ENCODE measurements around the gene RPN2.

RPN2 gene

DNA sequence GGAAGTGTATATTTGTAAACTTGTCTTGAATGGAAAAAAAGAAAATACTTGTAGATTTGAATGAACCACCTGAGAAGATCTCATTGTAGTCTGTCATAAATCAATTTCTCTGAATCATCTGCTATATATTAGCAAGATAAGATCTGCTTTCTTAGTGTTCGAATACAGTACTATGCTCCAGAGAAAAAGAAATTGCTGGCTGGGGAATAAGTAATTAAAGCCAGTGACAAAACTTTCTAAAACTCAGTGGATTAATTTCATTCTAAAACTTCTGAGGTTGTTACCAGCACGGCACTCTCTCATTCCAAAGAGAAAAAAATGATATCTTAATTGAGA, 22.7 kb downstream of the RPN2 start:
- no peak overlapping the region for H3K9ac ChIP-seq (ENCODE audit: low read length)

DNA sequence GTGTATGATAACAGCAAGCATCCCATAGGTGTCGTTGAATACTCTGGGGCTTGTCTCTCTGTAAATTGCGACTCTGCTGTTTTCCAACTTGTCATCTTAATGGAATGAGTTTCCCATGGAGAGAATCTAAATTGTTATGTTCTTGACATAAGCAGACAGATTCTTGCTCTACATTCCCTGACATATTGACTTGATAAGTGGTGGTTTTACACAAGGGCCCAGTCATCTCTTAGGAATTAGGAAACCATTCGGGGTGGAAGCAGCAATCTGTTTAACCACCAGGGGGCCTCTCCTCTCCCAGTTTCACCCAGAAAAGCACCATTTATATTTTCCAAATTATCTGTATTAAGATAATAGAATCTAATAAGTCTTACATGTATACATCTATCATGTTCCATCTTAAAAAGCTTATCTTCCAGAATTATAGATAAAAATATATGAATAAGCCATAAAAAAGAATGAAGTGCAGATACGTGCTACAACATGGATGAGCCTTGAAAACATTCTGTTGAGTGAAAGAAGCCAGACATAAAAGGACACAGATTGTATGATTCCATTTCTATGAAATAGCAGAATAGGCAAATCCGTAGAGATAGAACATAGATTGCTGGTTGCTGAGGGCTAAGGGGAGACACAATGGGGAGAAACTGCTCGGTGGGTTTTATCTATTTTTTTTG, 23.3 kb downstream of the RPN2 start:
- H3K4me1 ChIP-seq (ENCODE audit: control insufficient read depth, low read depth, low read length), result no peaks in the 10 kb centered on the region
- peaks cover 87% of the 10 kb centered on the region for H3K36me3 ChIP-seq (ENCODE audit: control insufficient read depth, low read depth, low read length)
- H3K9me3 ChIP-seq (ENCODE audit: control insufficient read depth, low read depth, low read length), result no peaks in the 10 kb centered on the region
- no peak overlapping the region for H3K4me3 ChIP-seq (ENCODE audit: low read length)
- no peak overlapping the region for H3K9ac ChIP-seq (ENCODE audit: low read length)
- no peak overlapping the region for H3K27ac ChIP-seq (ENCODE audit: low read length)
- no peaks in the 10 kb centered on the region for H3K27me3 ChIP-seq (ENCODE audit: control insufficient read depth, insufficient read depth, low read length)

More for the DNA sequence above, 22.7 kb downstream of the RPN2 start:
- Histone ChIP-seq H3K27ac (ENCODE audit: low read length) (no peak overlapping the region), H3K27me3 (ENCODE audit: control insufficient read depth, insufficient read depth, low read length) (no peaks in the 10 kb centered on the region), H3K36me3 (ENCODE audit: control insufficient read depth, low read depth, low read length) (peaks cover 83% of the 10 kb centered on the region), H3K4me1 (ENCODE audit: control insufficient read depth, low read depth, low read length) (no peaks in the 10 kb centered on the region), H3K9me3 (ENCODE audit: control insufficient read depth, low read depth, low read length) (no peaks in the 10 kb centered on the region), H3K4me3 (ENCODE audit: low read length) (no peak overlapping the region)

DNA sequence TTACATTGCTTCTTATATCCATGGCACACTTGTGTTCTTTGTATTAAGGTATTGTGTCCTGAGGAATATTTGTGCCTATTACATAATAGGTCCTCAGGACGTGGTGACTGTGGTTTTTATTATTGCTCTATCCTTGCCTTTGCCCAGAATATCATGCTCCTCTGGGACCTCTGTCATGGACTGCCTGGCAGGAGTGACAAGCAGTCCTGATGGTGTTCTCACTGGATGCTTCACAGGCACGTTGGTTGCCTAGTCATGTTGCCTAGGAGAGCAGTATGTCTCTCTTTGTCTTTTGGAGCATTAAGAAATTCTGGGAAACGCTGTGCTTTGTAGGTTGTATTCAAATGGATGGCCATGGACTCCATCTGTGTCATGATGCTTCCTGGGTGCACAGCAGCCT, 24.9 kb downstream of the RPN2 start:
- no peak overlapping the region for H3K4me3 ChIP-seq (ENCODE audit: low read length)
- no peak overlapping the region for H3K9ac ChIP-seq (ENCODE audit: low read length)
- H3K27ac ChIP-seq (ENCODE audit: low read length), result no peak overlapping the region
- no peaks in the 10 kb centered on the region for H3K27me3 ChIP-seq (ENCODE audit: control insufficient read depth, insufficient read depth, low read length)
- no peaks in the 10 kb centered on the region for H3K9me3 ChIP-seq (ENCODE audit: control insufficient read depth, low read depth, low read length)
- H3K4me1 ChIP-seq (ENCODE audit: control insufficient read depth, low read depth, low read length), result no peaks in the 10 kb centered on the region
- peaks cover 94% of the 10 kb centered on the region for H3K36me3 ChIP-seq (ENCODE audit: control insufficient read depth, low read depth, low read length)

DNA sequence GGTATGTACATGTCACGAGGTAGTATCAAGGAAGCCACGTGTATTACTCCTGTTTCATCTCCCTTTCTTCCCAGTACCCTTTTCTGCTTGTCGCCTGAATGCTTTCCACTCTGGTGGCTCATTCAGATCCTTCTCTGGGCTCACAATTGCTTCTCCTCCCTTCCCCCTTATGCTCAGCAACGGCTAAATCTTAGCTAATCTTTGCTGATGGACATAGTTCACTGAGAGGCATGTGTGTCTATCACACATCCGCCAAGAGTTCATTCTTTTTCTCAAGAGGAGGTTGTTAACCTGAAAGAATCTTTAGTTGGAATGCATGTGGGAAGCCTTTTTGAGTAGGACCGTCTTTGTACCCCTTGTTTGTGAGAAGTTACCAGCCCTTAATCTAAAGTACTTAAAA, 26.0 kb downstream of the RPN2 start:
- Histone ChIP-seq H3K27ac (ENCODE audit: low read length) (no peak overlapping the region), H3K9ac (ENCODE audit: low read length) (no peak overlapping the region), H3K9me3 (ENCODE audit: control insufficient read depth, low read depth, low read length) (no peaks in the 10 kb centered on the region), H3K27me3 (ENCODE audit: control insufficient read depth, insufficient read depth, low read length) (no peaks in the 10 kb centered on the region), H3K4me3 (ENCODE audit: low read length) (no peak overlapping the region), H3K36me3 (ENCODE audit: control insufficient read depth, low read depth, low read length) (peaks cover 95% of the 10 kb centered on the region), H3K4me1 (ENCODE audit: control insufficient read depth, low read depth, low read length) (no peaks in the 10 kb centered on the region)

DNA sequence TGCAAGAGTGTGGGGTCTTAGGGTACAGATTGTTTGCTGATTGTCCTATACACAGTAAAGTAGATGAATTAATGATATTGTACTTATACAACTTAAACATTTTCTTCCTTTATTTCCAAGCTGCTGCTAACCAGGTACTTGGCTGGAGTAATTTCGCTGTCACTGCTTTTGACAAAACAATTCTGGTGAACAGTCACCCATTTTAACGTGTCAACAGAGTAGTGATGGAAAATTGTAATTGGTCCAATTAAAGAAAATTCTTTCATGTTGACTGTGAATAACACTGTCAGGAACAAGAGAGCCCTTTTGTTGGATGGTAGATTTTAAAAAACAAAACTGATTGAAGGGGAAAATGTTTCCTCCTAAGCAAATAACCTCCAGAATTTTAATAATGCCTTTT, 26.7 kb downstream of the RPN2 start:
- no peaks in the 10 kb centered on the region for H3K27me3 ChIP-seq (ENCODE audit: control insufficient read depth, insufficient read depth, low read length)
- no peaks in the 10 kb centered on the region for H3K9me3 ChIP-seq (ENCODE audit: control insufficient read depth, low read depth, low read length)
- H3K4me3 ChIP-seq (ENCODE audit: low read length), result no peak overlapping the region
- H3K4me1 ChIP-seq (ENCODE audit: control insufficient read depth, low read depth, low read length), result no peaks in the 10 kb centered on the region
- H3K36me3 ChIP-seq (ENCODE audit: control insufficient read depth, low read depth, low read length), result peaks cover 90% of the 10 kb centered on the region
- H3K27ac ChIP-seq (ENCODE audit: low read length), result no peak overlapping the region
- no peak overlapping the region for H3K9ac ChIP-seq (ENCODE audit: low read length)

DNA sequence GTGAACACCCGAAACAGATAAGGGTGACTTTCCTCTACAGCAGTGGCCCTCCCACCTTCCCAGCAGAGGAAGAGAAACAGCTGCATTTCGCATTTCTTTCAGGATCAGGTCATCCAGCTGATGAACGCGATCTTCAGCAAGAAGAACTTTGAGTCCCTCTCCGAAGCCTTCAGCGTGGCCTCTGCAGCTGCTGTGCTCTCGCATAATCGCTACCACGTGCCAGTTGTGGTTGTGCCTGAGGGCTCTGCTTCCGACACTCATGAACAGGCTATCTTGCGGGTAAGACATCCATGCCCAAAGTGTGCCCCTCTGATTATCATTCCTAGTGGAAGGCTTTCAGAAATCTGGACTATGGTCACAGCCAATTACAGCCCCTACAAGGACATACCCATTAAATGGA, 28.0 kb downstream of the RPN2 start:
- H3K9me3 ChIP-seq (ENCODE audit: control insufficient read depth, low read depth, low read length), result no peaks in the 10 kb centered on the region

DNA sequence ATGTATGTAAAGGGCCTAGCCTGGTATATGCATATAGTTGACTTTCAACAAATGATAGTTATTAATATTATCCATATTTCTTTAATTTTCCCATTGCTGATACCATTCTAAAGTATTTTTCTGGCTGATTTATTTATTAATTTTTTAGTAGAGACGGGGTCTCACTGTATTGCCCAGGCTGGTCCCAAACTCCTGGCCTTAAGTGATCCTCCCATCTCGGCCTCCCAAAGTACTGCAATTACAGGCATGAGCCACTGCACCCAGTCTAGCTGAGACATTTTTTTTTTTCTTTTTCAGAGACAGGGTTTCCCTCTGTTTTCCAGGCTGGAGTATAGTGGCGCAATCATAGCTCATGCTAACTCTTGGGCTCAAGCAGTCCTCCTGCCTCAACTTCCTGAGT, 30.1 kb downstream of the RPN2 start:
- no peaks in the 10 kb centered on the region for H3K4me1 ChIP-seq (ENCODE audit: control insufficient read depth, low read depth, low read length)
- peaks cover 83% of the 10 kb centered on the region for H3K36me3 ChIP-seq (ENCODE audit: control insufficient read depth, low read depth, low read length)

More for the DNA sequence above, 28.0 kb downstream of the RPN2 start:
- Histone ChIP-seq H3K27ac (ENCODE audit: low read length) (no peak overlapping the region), H3K27me3 (ENCODE audit: control insufficient read depth, insufficient read depth, low read length) (no peaks in the 10 kb centered on the region), H3K4me1 (ENCODE audit: control insufficient read depth, low read depth, low read length) (no peaks in the 10 kb centered on the region), H3K36me3 (ENCODE audit: control insufficient read depth, low read depth, low read length) (peaks cover 82% of the 10 kb centered on the region), H3K4me3 (ENCODE audit: low read length) (no peak overlapping the region), H3K9ac (ENCODE audit: low read length) (no peak overlapping the region)

DNA sequence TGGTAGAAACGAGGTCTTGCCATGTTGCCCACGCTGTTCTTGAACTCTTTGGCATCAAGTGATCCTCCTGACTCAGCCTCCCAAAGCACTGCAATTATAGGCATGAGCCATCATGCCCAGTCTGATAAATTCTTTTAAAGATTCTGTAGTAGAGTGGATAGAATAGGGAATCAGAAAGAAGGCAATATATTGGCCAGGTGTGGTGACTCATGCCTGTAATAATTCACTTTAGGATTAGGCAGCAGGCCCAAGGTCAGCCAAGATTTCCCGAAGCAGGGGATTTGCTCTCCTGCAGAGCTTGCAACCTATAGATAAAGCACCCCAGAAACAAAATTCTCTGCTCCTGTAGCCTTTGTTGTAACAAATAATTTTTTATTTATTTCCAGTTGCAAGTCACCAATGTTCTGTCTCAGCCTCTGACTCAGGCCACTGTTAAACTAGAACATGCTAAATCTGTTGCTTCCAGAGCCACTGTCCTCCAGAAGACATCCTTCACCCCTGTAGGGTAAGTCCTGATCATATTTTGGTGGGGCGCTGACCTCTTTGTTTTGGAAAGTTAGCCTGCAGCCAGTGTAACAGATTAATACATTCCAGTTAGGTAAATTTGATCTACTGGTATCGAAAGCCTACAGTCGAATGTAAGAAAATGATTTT, 30.7 kb downstream of the RPN2 start:
- Histone ChIP-seq H3K4me1 (ENCODE audit: control insufficient read depth, low read depth, low read length) (no peaks in the 10 kb centered on the region), H3K27me3 (ENCODE audit: control insufficient read depth, insufficient read depth, low read length) (no peaks in the 10 kb centered on the region), H3K9me3 (ENCODE audit: control insufficient read depth, low read depth, low read length) (no peaks in the 10 kb centered on the region), H3K4me3 (ENCODE audit: low read length) (no peak overlapping the region), H3K27ac (ENCODE audit: low read length) (no peak overlapping the region), H3K36me3 (ENCODE audit: control insufficient read depth, low read depth, low read length) (peaks cover 83% of the 10 kb centered on the region), H3K9ac (ENCODE audit: low read length) (no peak overlapping the region)

More for the DNA sequence above, 30.1 kb downstream of the RPN2 start:
- no peaks in the 10 kb centered on the region for H3K27me3 ChIP-seq (ENCODE audit: control insufficient read depth, insufficient read depth, low read length)
- H3K9ac ChIP-seq (ENCODE audit: low read length), result no peak overlapping the region
- no peaks in the 10 kb centered on the region for H3K9me3 ChIP-seq (ENCODE audit: control insufficient read depth, low read depth, low read length)
- H3K27ac ChIP-seq (ENCODE audit: low read length), result no peak overlapping the region
- no peak overlapping the region for H3K4me3 ChIP-seq (ENCODE audit: low read length)

DNA sequence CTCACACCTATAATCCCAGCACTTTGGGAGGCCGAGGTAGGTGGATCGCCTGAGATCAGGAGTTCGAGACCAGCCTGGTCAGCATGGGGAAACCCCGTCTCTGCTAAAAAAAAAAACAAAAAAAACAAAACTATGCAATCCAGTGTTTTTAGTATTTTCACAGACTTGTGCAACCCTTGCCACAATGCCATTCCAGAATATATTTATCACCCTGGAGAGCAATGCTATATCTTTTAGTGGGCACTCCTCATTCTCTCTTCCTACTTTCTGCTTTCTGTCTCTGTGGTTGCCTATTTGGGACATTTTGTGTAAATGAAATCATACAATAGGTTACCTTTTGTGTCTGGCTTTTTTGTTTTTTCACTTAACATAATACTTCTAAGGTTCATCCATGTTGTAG, 39.3 kb downstream of the RPN2 start:
- Histone ChIP-seq H3K9me3 (ENCODE audit: control insufficient read depth, low read depth, low read length) (no peaks in the 10 kb centered on the region), H3K4me1 (ENCODE audit: control insufficient read depth, low read depth, low read length) (peaks cover 8% of the 10 kb centered on the region), H3K36me3 (ENCODE audit: control insufficient read depth, low read depth, low read length) (peaks cover 58% of the 10 kb centered on the region), H3K27ac (ENCODE audit: low read length) (no peak overlapping the region), H3K4me3 (ENCODE audit: low read length) (no peak overlapping the region), H3K27me3 (ENCODE audit: control insufficient read depth, insufficient read depth, low read length) (no peaks in the 10 kb centered on the region), H3K9ac (ENCODE audit: low read length) (no peak overlapping the region)

DNA sequence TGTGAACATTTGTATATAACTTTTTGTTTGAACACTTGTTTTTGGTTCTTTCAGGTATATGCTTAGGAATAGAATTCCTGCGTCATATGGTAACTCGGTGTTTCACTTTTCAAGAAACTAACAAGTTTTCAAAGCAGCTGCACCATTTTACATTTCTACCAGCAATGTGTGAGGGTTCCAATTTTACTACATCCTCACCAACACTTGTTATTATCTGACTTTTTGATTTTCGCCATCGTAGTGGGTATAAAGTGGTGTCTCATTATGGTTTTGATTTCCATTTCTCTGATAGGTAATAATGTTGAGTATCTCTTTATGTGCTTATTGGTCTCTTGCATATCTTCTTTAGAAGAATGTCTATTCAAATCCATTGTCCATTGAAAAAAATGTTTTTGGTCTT, 39.8 kb downstream of the RPN2 start:
- Histone ChIP-seq H3K9me3 (ENCODE audit: control insufficient read depth, low read depth, low read length) (no peaks in the 10 kb centered on the region), H3K9ac (ENCODE audit: low read length) (no peak overlapping the region), H3K36me3 (ENCODE audit: control insufficient read depth, low read depth, low read length) (peaks cover 58% of the 10 kb centered on the region), H3K4me3 (ENCODE audit: low read length) (no peak overlapping the region), H3K27me3 (ENCODE audit: control insufficient read depth, insufficient read depth, low read length) (no peaks in the 10 kb centered on the region), H3K27ac (ENCODE audit: low read length) (no peak overlapping the region), H3K4me1 (ENCODE audit: control insufficient read depth, low read depth, low read length) (peaks cover 8% of the 10 kb centered on the region)

DNA sequence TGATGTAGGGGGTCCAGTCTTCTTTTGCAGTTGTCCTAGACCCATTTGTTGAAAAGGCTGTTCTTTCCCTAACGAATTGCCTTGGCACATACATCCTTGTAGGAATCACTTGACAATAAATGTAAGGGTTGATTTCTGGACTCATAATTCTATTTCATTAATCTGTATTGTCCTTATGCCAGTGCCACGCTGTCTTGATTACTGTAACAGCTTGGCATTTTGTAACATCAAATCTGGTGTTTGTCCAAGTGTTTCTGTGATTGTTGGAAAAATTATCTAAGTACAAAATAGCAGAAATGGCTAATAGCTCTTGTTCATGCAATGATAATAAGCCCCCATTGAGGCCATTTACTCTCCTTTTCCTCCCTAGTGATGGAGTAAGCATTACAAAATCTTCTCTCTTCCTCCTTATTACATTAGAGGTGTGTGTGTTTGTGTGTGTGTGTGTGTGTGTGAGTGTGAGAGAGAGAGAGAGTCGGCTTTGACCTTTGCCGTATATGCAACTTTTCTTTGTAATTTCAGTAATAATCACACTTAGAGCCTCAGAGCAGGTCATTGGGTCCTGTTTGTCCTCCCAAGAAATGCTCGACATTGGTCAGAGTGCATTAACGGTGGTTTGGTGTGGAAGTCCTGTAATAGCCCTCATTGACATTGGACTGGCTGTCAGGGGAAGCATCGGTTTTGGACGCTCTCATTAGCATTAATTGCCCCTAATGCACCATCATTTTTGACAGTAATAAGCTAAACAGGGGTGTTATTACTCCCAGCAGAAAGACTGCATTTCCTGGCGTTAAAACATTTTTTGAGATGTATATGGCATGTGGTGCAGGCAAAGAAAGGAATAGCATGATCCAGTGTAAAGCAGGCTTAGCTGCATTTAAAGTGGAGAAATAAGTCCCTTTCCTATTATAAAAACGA, 40.9 kb downstream of the RPN2 start:
- Histone ChIP-seq H3K4me3 (ENCODE audit: low read length) (no peak overlapping the region), H3K27me3 (ENCODE audit: control insufficient read depth, insufficient read depth, low read length) (no peaks in the 10 kb centered on the region), H3K9me3 (ENCODE audit: control insufficient read depth, low read depth, low read length) (no peaks in the 10 kb centered on the region), H3K36me3 (ENCODE audit: control insufficient read depth, low read depth, low read length) (peaks cover 59% of the 10 kb centered on the region), H3K9ac (ENCODE audit: low read length) (no peak overlapping the region), H3K27ac (ENCODE audit: low read length) (no peak overlapping the region), H3K4me1 (ENCODE audit: control insufficient read depth, low read depth, low read length) (peaks cover 8% of the 10 kb centered on the region)
